Heart left ventricle (tissue), 13 donors: Measurements from ENCODE around the gene KRT6A.

Experiments
- CTCF ChIP-seq, 12 donors: fragments of 200-600 bp; sonication (generic) in 4 of 12; IDR thresholded peaks; one replicate each; pipeline versions ENCODE4 v1.5.0 to v1.8.0; 2018 to 2022; ENCODE audit warnings: antibody characterized with exemption in 12 of 12, mild to moderate bottlenecking in 5 of 12
- POLR2A ChIP-seq, 2 donors: fragments of 450-650 bp; IDR thresholded peaks; one replicate each; pipeline ENCODE4 v1.6.1; 2017; ENCODE audit warnings: antibody characterized with exemption in 2 of 2, mild to moderate bottlenecking in 2 of 2, moderate library complexity in 2 of 2
- donor health status: ischemic (EF 13 %, LVEDD 7.1; RV severe dilation, severe dysfunction).
- donor health status: DM: no; HTN: yes; CAD: no.
- donor health status: DM: no; HTN: no; CAD: no.
- donor health status: ischemic (EF 25% LVEDD 6.9; RV normal size, moderate dysfunction).
- donor health status: ischemic (EF 25% LVEDD 5.7; RV mildly dilated, moderate dysfunction).
- donor health status: ischemic (EF 35%, LVEDD 5.7; RV mildly dilated, moderate dysfunction).
- donor health status: nonischemic (EF 11% LVEDD 7.7; RV severe dilation, severe dysfunction).
- donor health status: DM: yes; HTN: yes; CAD: no.
- donor health status: PGD.
- donor health status: ischemic (EF 29% LVEDD 5.4; RV normal size, mild dysfunction).
- donor health status: nonischemic (EF 23%, LVEDD 6.1; RV moderate dilation, normal function).

DNA sequence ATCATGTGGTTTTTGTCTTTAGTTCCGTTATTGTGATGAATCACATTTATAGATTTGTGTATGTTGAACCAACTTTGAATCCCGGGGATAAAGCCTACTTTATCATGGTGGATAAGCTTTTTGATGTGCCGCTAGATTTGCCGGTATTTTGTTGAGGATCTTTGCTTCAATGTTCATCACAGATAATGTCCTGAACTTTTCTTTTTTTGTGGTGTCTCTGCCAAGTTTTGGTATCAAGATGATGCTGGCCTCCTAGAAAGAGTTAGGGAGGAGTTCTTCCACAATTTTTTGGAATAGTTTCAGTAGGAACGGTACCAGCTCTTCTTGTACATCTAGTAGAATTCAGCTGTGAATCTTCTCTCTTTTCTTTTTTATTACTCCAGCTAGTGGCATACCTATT, 34.2 kb downstream of the KRT6A start:
- TF ChIP-seq POLR2A (IDR thresholded peaks at IDR 0.05), result no peak
- no peak for TF ChIP-seq CTCF (IDR thresholded peaks at IDR 0.05)
